NCI-H1048 (cell line): ENCODE measurements around the gene PPIF.

Experiments used
- DNase-seq: peaks from one replicate; lab custom pipeline; 2025; lab: John Stamatoyannopoulos, UW

The PPIF gene

GRCh38 chr10:79347226-79347893 is at the start of gene PPIF:
PPIF (plus strand) TSS chr10:79347469; CDS start chr10:79347549, 80 bp downstream.
- DNase-seq, result peak; percentile 76

DNA sequence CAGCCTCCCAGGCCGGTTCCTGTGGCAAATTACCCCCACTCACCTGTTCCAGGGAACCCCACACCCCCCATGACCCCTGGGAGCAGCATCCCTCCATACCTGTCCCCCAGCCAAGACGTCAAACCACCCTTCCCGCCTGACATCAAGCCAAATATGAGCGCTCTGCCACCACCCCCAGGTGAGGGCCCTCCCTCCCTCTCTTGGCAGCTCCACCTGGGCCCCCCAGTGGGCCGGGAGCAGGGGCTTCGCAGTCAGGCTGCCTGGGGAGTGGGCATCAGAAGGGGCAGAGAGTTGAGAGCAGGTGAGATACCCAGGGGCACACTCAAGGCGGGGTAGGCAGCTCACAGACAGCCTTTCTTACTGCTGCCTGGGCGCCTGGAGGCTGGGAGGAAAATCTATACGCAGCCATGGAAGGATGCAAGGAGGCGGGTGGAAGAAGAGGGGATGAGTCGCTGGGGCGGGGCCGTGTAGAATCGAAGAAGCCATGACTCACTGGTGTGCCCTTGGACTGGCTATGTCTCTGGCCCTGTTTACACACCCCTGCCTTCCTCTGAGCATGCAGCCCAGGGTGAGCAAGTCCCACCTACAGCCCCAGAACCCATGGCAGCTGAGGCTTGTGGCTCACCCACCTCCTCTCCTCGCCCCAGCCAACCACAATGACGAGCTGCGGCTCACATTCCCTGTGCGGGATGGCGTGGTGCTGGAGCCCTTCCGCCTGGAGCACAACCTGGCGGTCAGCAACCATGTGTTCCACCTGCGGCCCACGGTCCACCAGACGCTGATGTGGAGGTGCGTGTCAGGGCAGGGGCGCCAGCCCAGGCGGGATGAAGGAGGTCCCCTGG is 48.6 kb upstream of the PPIF start:
- no peak for DNase-seq

GRCh38 chr10:79299397-79300241 is 47.6 kb upstream of the PPIF start:
- DNase-seq, result no peak

DNA sequence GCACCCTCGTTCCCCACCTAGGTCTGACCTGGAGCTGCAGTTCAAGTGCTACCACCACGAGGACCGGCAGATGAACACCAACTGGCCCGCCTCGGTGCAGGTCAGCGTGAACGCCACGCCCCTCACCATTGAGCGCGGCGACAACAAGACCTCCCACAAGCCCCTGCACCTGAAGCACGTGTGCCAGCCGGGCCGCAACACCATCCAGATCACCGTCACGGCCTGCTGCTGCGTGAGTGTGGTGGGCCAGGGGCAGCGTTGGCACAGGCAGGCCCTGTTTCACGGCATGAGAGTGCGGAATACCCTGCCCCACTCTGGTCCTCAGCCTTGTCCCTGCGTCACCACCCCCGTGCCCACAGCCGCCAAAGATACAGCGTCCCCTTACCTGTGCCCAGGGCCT is 46.6 kb upstream of the PPIF start:
- no peak for DNase-seq

GRCh38 chr10:79301754-79302530 is 45.3 kb upstream of the PPIF start:
- no peak for DNase-seq

GRCh38 chr10:79303631-79304478 is 43.4 kb upstream of the PPIF start:
- DNase-seq, result no peak

DNA sequence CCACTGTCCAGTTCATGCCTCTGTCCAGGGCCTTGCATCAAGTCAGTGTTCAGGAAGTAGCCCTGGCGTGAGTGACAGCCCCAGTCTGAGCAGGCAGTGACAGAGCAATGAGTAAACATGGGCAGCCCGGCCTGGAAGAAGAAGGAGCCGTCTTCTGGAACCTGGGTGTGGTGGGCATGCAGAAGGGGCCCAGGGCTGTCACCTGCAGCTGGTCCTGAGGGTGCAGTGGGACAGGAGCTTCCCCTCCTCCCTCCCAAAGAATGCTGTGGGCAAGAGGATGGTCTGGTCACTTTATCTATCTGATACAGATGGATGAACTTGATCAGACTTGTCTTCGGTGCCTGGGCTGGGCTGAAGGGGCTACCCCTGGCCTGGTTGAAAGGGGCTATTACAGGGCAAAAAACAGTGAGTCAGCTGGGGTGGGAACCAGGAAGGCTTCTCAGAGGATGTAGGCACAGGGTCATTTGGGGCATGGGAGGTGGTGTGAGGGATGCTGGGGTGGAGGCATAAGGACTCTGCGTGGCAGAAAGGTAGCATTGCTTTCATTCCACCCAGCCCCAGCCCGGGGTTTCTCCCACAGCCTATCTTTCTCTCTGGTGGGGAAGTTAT is 42.7 kb upstream of the PPIF start:
- DNase-seq, result no peak

GRCh38 chr10:79305515-79305914 is 41.8 kb upstream of the PPIF start:
- DNase-seq, result no peak

DNA sequence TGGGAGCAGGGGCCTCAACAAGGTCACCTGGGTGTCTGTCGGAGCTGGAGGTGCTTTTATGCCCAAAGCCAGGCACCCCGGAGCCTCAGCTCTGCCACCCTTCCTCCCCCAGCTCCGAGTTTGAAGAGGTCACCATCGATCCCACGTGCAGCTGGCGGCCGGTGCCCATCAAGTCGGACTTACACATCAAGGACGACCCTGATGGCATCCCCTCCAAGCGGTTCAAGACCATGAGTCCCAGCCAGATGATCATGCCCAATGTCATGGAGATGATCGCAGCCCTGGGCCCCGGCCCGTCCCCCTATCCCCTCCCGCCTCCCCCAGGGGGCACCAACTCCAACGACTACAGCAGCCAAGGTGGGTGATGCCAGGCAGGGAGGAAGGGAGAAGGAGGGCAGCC is 41.3 kb upstream of the PPIF start:
- no peak for DNase-seq

- DNase-seq, result no peak
Observed at GRCh38 chr10:79306644-79307220, 40.5 kb upstream of the PPIF start.

GRCh38 chr10:79308016-79308415 is 39.3 kb upstream of the PPIF start:
- DNase-seq, result no peak

DNA sequence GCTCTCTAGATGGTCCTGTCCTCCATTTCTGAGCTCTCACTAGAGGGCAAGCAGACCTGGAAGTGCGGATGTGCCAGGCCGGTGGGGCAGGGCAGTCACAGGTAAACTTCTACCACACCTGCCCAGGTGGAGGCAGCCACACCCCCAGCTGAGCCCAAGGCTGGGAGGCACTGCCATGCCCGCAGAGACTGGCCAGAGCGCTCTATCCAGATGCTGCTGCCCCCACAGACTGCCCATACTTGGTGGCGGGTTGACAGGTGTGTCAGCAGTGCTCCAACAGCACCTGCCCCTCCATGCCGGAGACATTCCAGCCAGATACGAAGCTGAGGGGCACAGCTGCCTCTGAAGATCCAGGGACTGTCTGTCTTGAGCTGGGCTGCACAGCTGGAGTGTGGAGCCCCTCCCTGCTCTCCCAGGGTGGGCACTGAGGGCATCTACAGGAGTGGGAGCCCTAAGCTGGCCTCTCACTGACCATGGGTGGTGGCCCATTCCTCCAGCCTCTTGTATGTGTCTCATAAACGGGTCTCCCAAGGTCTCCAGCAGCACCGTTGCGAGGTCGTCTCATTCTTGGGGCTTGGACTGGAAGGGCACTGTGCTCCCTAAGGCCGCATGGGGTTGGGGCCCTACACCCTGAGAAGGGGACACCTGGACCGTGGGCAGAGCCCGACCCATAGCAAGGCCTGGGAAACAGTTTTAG is 38.2 kb upstream of the PPIF start:
- DNase-seq, result no peak

GRCh38 chr10:79310200-79310865 is 36.9 kb upstream of the PPIF start:
- no peak for DNase-seq

- no peak for DNase-seq
Observed at GRCh38 chr10:79310911-79311573, 36.2 kb upstream of the PPIF start.

DNA sequence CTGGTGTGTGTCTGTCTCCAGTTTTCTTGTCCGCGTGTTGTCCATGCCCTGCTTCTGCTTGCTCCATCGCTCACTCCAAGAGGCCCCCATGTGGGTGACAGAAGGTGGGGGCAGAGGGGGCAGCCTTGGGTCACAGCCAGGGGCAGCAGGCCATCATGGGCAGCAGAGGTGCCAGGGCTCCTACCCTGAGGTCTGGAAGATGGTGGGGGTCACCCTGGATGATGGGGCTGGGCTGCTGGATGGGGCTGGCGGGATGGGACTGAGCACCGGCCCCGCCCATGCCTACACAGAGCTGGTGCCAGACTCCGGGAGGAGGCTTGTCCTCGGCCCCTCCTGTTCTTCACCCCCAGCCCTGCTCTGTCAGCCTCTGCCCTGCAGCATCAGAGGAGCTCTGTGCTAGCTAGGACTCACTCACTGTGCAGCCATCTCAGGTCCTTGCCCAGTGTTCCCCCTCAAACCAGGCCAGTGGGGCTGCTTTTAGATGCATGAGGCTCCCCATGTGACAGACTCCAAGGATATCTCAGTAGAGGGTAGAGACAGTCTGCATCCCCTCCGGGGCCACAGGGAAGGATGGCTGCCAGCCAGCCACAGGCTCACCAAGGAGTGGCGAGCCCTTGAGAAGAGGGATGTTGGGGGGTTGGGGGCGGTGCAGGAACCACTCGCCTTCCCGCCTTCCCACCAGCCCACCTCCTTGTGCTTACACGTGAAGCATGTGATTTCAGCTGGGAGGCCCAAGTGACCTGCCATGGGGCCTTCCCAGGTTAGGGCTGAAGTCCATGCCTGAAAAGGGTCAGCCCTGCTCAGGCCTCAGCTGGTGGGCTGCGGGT is 35.5 kb upstream of the PPIF start:
- DNase-seq, result no peak

DNA sequence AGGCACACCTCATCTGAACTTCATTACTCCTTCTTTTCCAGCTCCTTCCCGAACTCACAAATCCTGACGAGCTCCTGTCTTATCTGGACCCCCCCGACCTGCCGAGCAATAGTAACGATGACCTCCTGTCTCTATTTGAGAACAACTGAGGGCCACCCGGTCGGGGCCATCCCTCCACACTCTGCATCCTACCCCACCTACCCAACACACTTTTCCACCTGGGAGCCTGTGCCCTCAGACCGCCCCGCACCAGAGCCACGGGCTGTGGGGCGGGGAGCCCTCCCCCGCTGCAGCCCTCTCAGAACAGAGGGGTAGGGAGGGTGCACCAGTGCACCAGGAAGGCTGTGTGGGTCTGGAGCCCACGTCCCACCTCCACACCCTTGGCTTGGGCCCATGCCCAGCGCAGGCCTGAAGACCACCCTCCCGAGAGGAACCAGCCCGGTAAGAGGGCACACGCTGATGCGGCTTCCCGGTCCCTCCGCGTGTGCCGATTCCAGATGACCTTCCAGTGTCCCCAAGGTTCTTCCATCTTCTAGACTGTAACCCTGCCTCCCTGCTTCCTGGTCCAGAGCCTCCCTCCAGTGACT is 34.6 kb upstream of the PPIF start:
- DNase-seq, result no peak

DNA sequence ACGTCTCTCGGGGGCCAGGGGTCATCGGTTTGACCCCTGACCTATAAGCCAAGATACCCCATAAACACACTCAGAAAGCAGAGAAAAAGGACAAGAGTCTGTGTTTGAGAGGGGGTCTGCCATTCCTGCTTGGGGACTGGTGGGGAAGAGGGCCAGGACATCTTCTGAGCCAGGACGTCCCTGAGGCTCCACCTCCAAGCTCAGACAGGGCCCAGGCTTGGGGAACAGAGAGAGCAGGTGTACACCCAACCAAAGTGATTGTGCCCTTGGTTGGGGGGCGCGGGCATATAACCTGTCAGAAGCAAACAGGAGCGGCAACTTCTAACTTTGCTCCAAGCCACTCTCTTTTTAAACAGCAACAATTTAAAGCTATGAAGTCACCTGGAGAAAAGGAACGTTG is 33.9 kb upstream of the PPIF start:
- DNase-seq, result no peak
